ENCODE results near the gene ADCY3.

DNA sequence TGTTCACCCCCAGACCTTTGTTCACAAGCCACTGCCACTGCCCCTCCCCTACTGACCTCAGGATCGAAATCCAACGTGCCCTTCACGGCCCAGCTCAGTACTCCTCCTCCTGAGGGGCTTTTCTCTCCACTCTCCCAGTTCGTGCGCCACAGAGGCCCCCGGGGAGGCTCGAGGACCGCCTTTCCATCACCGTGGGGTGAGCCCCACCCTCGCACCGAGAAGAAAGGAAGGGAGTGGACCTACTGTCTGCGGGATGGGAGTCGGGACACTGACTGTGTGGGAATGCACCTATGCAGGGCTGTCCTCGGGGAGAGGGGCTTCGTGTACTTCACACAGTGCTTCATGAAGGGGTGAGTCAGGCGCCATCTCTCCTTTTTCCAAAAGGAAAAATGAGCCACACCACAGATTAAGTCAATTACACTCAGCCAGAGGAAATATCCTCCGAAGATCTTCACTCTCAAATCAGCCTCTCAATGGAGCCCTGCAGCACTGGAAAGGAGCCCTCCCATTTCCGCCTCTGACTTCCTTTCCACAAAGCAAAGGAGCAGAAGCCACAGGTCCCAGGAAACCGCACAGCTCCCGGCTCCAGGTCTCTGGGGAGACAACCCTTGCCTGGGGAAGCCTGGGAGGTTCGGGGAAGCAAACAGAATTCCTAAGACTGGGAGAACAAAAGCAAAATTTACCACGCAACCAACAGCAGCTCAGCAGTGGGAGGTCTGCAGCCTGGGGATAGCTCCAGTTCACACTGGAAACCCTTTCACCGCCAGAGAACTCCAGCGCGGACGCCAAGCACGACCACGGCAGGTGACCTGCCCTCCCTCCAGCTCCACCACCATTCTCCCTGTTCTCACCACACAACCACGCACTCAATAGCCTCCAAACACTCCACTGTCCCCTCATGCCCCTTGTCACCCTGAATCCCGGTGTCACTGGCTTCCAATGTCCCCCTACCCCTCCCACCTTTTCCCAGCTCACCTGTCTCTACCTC is 21.6 kb downstream of the ADCY3 start:
- TF ChIP-seq, protein P1, sequence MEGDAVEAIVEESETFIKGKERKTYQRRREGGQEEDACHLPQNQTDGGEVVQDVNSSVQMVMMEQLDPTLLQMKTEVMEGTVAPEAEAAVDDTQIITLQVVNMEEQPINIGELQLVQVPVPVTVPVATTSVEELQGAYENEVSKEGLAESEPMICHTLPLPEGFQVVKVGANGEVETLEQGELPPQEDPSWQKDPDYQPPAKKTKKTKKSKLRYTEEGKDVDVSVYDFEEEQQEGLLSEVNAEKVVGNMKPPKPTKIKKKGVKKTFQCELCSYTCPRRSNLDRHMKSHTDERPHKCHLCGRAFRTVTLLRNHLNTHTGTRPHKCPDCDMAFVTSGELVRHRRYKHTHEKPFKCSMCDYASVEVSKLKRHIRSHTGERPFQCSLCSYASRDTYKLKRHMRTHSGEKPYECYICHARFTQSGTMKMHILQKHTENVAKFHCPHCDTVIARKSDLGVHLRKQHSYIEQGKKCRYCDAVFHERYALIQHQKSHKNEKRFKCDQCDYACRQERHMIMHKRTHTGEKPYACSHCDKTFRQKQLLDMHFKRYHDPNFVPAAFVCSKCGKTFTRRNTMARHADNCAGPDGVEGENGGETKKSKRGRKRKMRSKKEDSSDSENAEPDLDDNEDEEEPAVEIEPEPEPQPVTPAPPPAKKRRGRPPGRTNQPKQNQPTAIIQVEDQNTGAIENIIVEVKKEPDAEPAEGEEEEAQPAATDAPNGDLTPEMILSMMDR (IDR thresholded peaks at IDR 0.05) = no peak
- TF ChIP-seq POLR2A (IDR thresholded peaks at IDR 0.05) = no peak

All from adrenal gland (tissue), 5 donors.